ENCODE results near the gene CTNND2. TPM values are rescaled to one million over a fixed set of nuclear protein-coding genes. Genes with fewer than 3 reads are reported as not detected.

CTNND2 gene
- total and polyA plus RNA-seq, 2 donors (not counting 1 experiment from before 2014, with no cell fraction given) = not detected

- CTCF ChIA-PET = no interaction called here
- Histone ChIP-seq H3K36me3 (replicated peaks in 1 of 2; ENCODE audit: control extremely low read depth in 1 of 2, control insufficient read depth in 1 of 2, extremely low read depth in 1 of 2, insufficient read depth in 2 of 2, low read length in 1 of 2) (no peaks in the 10 kb centered on the region), H3K27me3 (replicated peaks in 1 of 4; ENCODE audit: control extremely low read depth in 1 of 4, control insufficient read depth in 3 of 4, insufficient read depth in 4 of 4, low read length in 3 of 4) (no peaks in the 10 kb centered on the region), H3K4me2 (replicated peaks; ENCODE audit: low read depth, low read length, poor library complexity, severe bottlenecking) (no peak overlapping the region), H2AFZ (ENCODE audit: insufficient read depth, low read depth, low read length, poor library complexity, severe bottlenecking) (no peak overlapping the region), H3K27ac (ENCODE audit: low read length in 2 of 2) (no peak overlapping the region), H3K4me3 (ENCODE audit: control extremely low read depth in 1 of 5, extremely low read depth in 1 of 5, insufficient read depth in 1 of 5, low read depth in 2 of 5, low read length in 4 of 5) (no peak overlapping the region), H3K9ac (ENCODE audit: low read length) (no peak overlapping the region), H3K4me1 (ENCODE audit: control insufficient read depth in 2 of 2, insufficient read depth in 2 of 2, low read length in 2 of 2) (no peaks in the 10 kb centered on the region), H4K20me1 (ENCODE audit: control insufficient read depth, insufficient read depth, low read length, poor library complexity, severe bottlenecking) (no peaks in the 10 kb centered on the region), H3K9me3 (ENCODE audit: control extremely low read depth in 1 of 3, control insufficient read depth in 2 of 3, insufficient read depth in 1 of 3, low read length in 2 of 3) (no peaks in the 10 kb centered on the region), H3K79me2 (ENCODE audit: control insufficient read depth, insufficient read depth, low read length) (no peaks in the 10 kb centered on the region)
- POLR2A ChIA-PET = no interaction called here
- no peaks in the 10 kb centered on the region for H3K27me3 Mint-ChIP-seq
- H3K9me3 Mint-ChIP-seq (ENCODE audit: insufficient read depth) = no peaks in the 10 kb centered on the region
- TF ChIP-seq CTCF (IDR thresholded peaks at IDR 0.05) = no peak
- no peak for TF ChIP-seq EZH2 (IDR thresholded peaks at IDR 0.05; ENCODE audit: borderline replicate concordance, insufficient read depth, low read depth, low read length, poor library complexity, severe bottlenecking)
- no peak for DNase-seq
- H3K27ac Mint-ChIP-seq = no peak overlapping the region
- WGBS (ENCODE audit: insufficient coverage) = no CpG with 5 or more reads among the region's 3 CpGs
- intact Hi-C loops (cut with micrococcal nuclease) = no loop called here
- ATAC-seq (ENCODE audit: low read depth) = no peak
- H3K4me3 Mint-ChIP-seq = no peak overlapping the region
- no peaks in the 10 kb centered on the region for H3K4me1 Mint-ChIP-seq
Observed at GRCh38 chr5:11247224-11247623, 657.0 kb downstream of the CTNND2 start.

- DNase-seq (no peak), ATAC-seq (ENCODE audit: low read depth) (no peak)
- Mint-ChIP-seq H3K9me3 (ENCODE audit: insufficient read depth) (peaks cover 7% of the 10 kb centered on the region), H3K27ac (no peak overlapping the region), H3K4me3 (no peak overlapping the region), H3K4me1 (no peaks in the 10 kb centered on the region), H3K27me3 (no peaks in the 10 kb centered on the region)
- TF ChIP-seq CTCF (IDR thresholded peaks at IDR 0.05) (no peak), EZH2 (IDR thresholded peaks at IDR 0.05; ENCODE audit: borderline replicate concordance, insufficient read depth, low read depth, low read length, poor library complexity, severe bottlenecking) (no peak)
- Histone ChIP-seq H3K4me2 (replicated peaks; ENCODE audit: low read depth, low read length, poor library complexity, severe bottlenecking) (no peak overlapping the region), H3K27ac (ENCODE audit: low read length in 2 of 2) (no peak overlapping the region), H2AFZ (ENCODE audit: insufficient read depth, low read depth, low read length, poor library complexity, severe bottlenecking) (no peak overlapping the region), H3K27me3 (replicated peaks in 1 of 4; ENCODE audit: control extremely low read depth in 1 of 4, control insufficient read depth in 3 of 4, insufficient read depth in 4 of 4, low read length in 3 of 4) (no peaks in the 10 kb centered on the region), H4K20me1 (ENCODE audit: control insufficient read depth, insufficient read depth, low read length, poor library complexity, severe bottlenecking) (no peaks in the 10 kb centered on the region), H3K9ac (ENCODE audit: low read length) (no peak overlapping the region), H3K36me3 (replicated peaks in 1 of 2; ENCODE audit: control extremely low read depth in 1 of 2, control insufficient read depth in 1 of 2, extremely low read depth in 1 of 2, insufficient read depth in 2 of 2, low read length in 1 of 2) (no peaks in the 10 kb centered on the region), H3K4me3 (ENCODE audit: control extremely low read depth in 1 of 5, extremely low read depth in 1 of 5, insufficient read depth in 1 of 5, low read depth in 2 of 5, low read length in 4 of 5) (no peak overlapping the region), H3K9me3 (ENCODE audit: control extremely low read depth in 1 of 3, control insufficient read depth in 2 of 3, insufficient read depth in 1 of 3, low read length in 2 of 3) (peaks cover 0 to 5% (median 0%) of the 10 kb centered on the region in 3 donors), H3K79me2 (ENCODE audit: control insufficient read depth, insufficient read depth, low read length) (no peaks in the 10 kb centered on the region), H3K4me1 (ENCODE audit: control insufficient read depth in 2 of 2, insufficient read depth in 2 of 2, low read length in 2 of 2) (no peaks in the 10 kb centered on the region)
- WGBS (ENCODE audit: insufficient coverage) = 90% methylated on average over 2 of the region's 2 CpGs
- intact Hi-C loops (cut with micrococcal nuclease) = no loop called here
- ChIA-PET CTCF (no interaction called here), POLR2A (no interaction called here)
Observed at GRCh38 chr5:11240293-11241190, 663.7 kb downstream of the CTNND2 start.
